ENCODE data around the gene GDE1. TPM values are rescaled to one million over a fixed set of nuclear protein-coding genes. Genes with fewer than 3 reads are reported as not detected.
"Not testable (repeated sequence)": the region's sequence is repeated elsewhere in the genome, so short reads cannot be mapped to it uniquely, and the experiment has no call there.

Gene GDE1
- total RNA-seq, 2 donors from 2014 or later, result 49.9 to 56.5 TPM

DNA sequence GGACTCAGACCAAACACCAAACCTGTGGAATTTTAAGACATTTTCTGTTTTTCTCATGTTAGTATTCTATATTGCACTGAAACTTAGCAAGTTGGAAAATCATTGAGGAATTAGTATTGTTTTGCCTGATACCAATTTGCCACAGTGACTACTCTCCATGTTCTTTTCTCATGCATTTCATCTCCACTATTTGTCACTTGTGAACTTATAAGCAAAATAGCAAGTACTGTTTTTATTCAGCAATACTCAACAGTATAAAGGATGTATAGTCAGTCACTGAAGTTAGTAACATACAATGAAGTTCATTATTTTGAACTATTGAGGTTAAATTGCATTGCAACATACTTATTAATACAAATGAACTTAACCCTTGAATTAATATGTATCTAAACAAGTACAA is 27.8 kb upstream of the GDE1 start:
- no peak overlapping the region for H3K27ac ChIP-seq (ENCODE audit: low read depth, low read length)
- Mint-ChIP-seq H3K4me3 (no peak overlapping the region), H3K4me1 (no peaks in the 10 kb centered on the region), H3K27ac (no peak overlapping the region), H3K36me3 (ENCODE audit: low read depth) (peaks cover 41% of the 10 kb centered on the region), H3K27me3 (ENCODE audit: insufficient read depth) (no peaks in the 10 kb centered on the region), H3K9me3 (no peaks in the 10 kb centered on the region)
- H3K4me3 ChIP-seq (ENCODE audit: low read length), result no peak overlapping the region
- H3K9me3 ChIP-seq (ENCODE audit: control insufficient read depth, low read length), result peaks cover 4% of the 10 kb centered on the region
- no peaks in the 10 kb centered on the region for H3K27me3 ChIP-seq (ENCODE audit: control insufficient read depth, insufficient read depth, low read length, poor library complexity, severe bottlenecking)
- no peak for TF ChIP-seq CTCF (conservative IDR thresholded peaks at IDR 0.05)
- DNase-seq, result no peak
- H3K9ac ChIP-seq (ENCODE audit: extremely low read depth, low read length, poor library complexity, severe bottlenecking), result no peak overlapping the region
- no peaks in the 10 kb centered on the region for H3K4me1 ChIP-seq (ENCODE audit: control insufficient read depth, insufficient read depth, low read length)
- H3K36me3 ChIP-seq (ENCODE audit: control insufficient read depth, insufficient read depth, low read length), result peaks cover 86% of the 10 kb centered on the region

DNA sequence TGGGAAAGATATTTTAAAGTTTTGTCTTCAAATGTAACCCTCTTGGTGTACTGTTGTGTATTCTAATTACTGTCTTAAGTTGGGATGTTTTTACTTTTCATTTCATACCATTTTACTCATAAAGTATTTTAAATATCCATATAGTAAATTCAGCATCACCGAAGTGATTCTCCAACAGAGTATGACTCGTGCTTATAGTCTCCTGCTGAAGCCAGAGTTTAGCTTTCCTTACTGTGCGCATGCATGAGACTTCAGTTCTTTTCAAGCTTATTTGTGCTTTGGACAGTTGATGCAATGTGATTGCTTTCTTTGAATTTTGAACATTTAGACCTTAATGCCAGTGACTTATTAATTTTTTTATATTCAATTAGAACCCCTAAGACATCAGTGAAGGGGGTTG is 26.2 kb upstream of the GDE1 start:
- no peak overlapping the region for H3K27ac ChIP-seq (ENCODE audit: low read depth, low read length)
- no peak for TF ChIP-seq CTCF (conservative IDR thresholded peaks at IDR 0.05)
- Mint-ChIP-seq H3K4me1 (no peaks in the 10 kb centered on the region), H3K36me3 (ENCODE audit: low read depth) (peaks cover 54% of the 10 kb centered on the region), H3K27me3 (ENCODE audit: insufficient read depth) (no peaks in the 10 kb centered on the region), H3K27ac (no peak overlapping the region), H3K4me3 (no peak overlapping the region), H3K9me3 (peaks cover 12% of the 10 kb centered on the region)
- no peaks in the 10 kb centered on the region for H3K4me1 ChIP-seq (ENCODE audit: control insufficient read depth, insufficient read depth, low read length)
- 93 to 95% methylated on average over 3 of the region's 3 CpGs for WGBS, 2 experiments (ENCODE audit: insufficient coverage in 1 of 2, insufficient read length in 1 of 2)
- H3K4me3 ChIP-seq (ENCODE audit: low read length), result no peak overlapping the region
- peaks cover 20% of the 10 kb centered on the region for H3K9me3 ChIP-seq (ENCODE audit: control insufficient read depth, low read length)
- H3K27me3 ChIP-seq (ENCODE audit: control insufficient read depth, insufficient read depth, low read length, poor library complexity, severe bottlenecking), result no peaks in the 10 kb centered on the region
- no peak overlapping the region for H3K9ac ChIP-seq (ENCODE audit: extremely low read depth, low read length, poor library complexity, severe bottlenecking)
- peaks cover 92% of the 10 kb centered on the region for H3K36me3 ChIP-seq (ENCODE audit: control insufficient read depth, insufficient read depth, low read length)
- DNase-seq, result no peak

- not testable (repeated sequence) for H3K27me3 Mint-ChIP-seq (ENCODE audit: insufficient read depth); H3K9ac ChIP-seq (ENCODE audit: extremely low read depth, low read length, poor library complexity, severe bottlenecking); H3K27me3 ChIP-seq (ENCODE audit: control insufficient read depth, insufficient read depth, low read length, poor library complexity, severe bottlenecking); H3K4me3 Mint-ChIP-seq; H3K4me3 ChIP-seq (ENCODE audit: low read length); H3K4me1 Mint-ChIP-seq; H3K4me1 ChIP-seq (ENCODE audit: control insufficient read depth, insufficient read depth, low read length); DNase-seq; H3K27ac Mint-ChIP-seq; H3K27ac ChIP-seq (ENCODE audit: low read depth, low read length)
- H3K9me3 ChIP-seq (ENCODE audit: control insufficient read depth, low read length), result peaks cover 25% of the 10 kb centered on the region
- peaks cover 17% of the 10 kb centered on the region for H3K9me3 Mint-ChIP-seq
- peaks cover 79% of the 10 kb centered on the region for H3K36me3 ChIP-seq (ENCODE audit: control insufficient read depth, insufficient read depth, low read length)
- WGBS, 2 experiments (ENCODE audit: insufficient coverage in 1 of 2, insufficient read length in 1 of 2), result 95% methylated on average over 7 to 10 of the region's 10 CpGs
- H3K36me3 Mint-ChIP-seq (ENCODE audit: low read depth), result peaks cover 67% of the 10 kb centered on the region
Observed at GRCh38 chr16:19543278-19543996, 21.5 kb upstream of the GDE1 start.
